GM19328 (cell line): ENCODE data around the gene CLEC16A.

ENCODE experiments used
- ATAC-seq: cut with Tn5 transposase; IDR thresholded peaks from one replicate; pipeline ENCODE4 v1.9.1; 2021; ENCODE audit warnings: mild to moderate bottlenecking, moderate library complexity; ENCODE audit not compliant: unreplicated experiment

CLEC16A gene

DNA sequence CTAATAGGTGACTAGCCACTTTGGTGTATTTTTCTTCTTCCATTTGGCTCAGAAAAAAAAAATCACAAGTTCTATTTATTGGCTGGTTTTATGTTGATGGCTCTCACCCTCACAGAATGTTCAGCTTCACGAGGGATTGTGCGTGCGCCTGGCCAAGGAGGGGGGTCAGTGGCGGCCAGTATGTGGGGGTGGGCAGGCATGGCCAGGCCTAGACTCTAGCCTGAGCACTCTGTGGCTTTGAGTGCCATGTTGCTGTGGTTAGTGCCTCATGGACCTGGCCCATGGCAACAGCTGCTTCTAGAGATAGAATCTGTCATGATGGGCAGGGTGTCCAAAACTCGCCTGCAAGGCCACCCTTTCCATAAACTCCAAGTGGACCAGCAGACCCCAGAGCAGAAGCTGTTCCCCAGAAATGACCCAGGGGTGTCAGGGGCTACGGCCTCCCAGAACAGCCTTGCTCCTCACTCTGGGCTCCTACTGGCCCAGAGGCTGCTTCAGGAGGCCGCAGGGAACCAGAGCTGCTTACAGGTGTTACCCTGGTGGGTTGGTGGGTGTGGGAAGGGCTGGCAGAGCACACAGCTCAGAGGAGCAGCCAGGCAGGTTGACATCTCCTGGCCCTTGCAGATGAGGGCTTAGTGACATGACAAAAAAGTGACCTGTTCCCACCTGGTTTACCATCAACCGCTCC, 186.8 kb downstream of the CLEC16A start:
- ATAC-seq, result no peak

DNA sequence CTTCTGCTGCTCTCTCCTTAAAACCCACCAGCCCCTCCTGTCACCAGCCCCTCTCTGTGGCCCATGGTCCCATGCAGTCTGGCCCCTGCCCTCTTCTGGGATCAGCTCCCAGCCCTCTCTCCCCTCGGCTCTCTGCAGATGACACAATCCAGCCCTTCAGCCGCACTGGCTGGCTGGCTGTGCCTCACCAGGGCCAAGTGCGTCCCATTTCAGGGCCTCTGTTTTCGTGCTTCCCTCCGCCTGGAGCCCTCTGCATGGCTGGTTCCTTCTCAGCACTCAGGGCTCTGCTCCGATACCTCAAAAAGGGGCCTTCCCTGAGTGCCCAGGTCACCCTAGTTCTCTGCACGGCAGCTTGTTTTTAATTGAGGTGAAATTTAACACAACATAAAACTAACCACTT, 187.3 kb downstream of the CLEC16A start:
- ATAC-seq, result no peak

- ATAC-seq, result no peak
Observed at GRCh38 chr16:11133344-11133943, 189.1 kb downstream of the CLEC16A start.

DNA sequence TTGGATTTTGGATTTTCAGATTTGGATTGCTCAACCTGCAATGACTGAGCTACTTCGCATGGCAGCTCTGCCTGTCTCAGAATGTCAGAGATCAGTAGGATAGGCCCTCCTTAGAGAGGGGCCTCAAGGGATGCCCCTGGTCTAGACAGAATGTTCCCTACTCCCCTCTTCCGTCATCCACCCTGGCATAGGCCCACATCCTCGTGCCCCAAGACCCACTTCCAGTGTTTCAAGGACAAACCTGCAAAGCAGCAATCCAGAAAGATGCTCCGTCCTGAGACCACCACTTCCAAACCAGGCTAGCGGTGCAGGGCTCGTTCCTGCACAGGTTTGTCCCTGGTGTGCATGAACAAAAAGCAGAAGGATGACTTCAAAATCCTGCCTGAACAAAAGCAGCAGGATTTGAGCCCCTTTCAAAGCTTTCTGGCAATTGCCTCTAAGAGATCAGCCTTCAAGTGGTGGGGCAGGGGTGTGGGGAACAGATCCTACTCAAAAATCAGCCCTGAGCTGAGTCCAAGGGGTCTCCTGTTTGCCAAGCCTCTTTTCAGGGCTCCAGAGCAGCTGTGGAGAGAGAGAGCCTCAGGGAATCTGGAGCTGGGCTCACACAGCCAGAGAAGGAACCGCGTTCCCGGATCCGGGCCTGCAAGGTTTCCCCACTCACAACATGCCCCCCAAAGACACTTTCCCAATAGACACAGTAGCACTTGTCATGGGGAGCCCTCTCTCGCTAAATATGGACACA, 190.5 kb downstream of the CLEC16A start:
- no peak for ATAC-seq

- no peak for ATAC-seq
Observed at GRCh38 chr16:11135464-11135973, 191.2 kb downstream of the CLEC16A start.

DNA sequence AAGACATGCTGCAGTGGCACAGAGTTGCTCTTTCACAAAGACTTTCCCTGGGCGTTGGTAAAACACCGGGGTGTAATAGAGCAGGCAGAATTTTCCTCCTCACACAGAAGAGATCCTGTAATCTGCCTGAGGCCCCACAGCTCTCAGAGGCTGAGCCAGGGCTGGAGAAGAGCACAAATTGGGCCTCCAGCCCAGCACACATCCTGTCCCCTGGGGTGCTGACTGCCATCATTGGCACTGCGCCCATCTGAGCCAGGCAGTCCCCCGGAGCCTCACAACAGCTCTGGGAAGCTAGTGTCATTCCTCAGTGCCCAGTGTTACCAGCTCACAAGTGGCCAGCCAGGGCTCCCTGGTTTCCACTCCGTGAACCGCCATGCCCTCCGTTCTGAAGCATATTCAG, 192.2 kb downstream of the CLEC16A start:
- ATAC-seq, result no peak

- ATAC-seq, result no peak
Observed at GRCh38 chr16:11138022-11138768, 193.8 kb downstream of the CLEC16A start.

GRCh38 chr16:11138769-11139325, 194.5 kb downstream of the CLEC16A start:
- no peak for ATAC-seq

- ATAC-seq, result no peak
Observed at GRCh38 chr16:11139326-11140097, 195.1 kb downstream of the CLEC16A start.

GRCh38 chr16:11140098-11140375, 195.7 kb downstream of the CLEC16A start:
- ATAC-seq, result no peak

- no peak for ATAC-seq
Observed at GRCh38 chr16:11140466-11140865, 196.1 kb downstream of the CLEC16A start.

- no peak for ATAC-seq
Observed at GRCh38 chr16:11140867-11141266, 196.5 kb downstream of the CLEC16A start.

DNA sequence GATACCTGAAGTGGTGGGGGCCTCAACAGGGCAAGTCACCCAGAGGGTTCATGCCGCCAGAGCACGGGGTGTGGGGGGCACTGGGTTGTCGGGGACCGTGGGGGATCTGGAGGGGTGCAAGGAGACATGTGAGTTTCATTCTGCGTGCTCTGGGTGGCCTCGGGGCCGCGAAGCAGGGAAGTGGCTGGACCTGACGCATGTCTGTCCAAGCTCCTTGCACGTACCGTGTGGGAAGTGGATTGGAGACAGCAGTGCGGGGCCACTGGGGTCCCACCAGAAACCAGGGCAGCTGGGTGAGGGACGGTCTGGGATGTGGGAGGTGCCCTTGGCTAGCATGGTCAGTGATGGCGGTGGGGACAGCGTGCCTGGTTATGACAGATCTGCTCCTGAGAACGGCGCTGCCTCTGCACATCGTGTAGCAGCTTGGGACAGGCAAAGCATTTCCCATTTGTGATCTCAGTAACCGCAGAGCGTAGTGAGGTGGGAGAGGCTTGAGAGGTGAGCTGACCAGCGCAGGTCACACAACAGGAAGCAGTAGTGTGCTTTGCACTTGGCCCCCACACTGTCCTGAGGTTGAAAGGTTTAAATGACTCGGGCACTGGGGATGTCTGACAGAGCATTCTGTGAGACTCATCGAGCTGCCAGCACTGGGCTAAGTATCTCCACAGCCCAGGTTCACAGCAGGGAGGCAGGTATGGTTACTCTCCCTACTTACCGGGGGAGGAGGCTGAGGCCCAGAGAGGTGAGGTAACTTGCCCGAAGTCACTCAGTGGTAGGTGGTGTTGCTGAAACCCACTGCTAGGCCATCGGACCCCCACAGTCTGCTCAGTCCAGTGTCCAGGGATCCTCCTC, 197.3 kb downstream of the CLEC16A start:
- ATAC-seq, result no peak

GRCh38 chr16:11142261-11142630, 197.9 kb downstream of the CLEC16A start:
- no peak for ATAC-seq

- no peak for ATAC-seq
Observed at GRCh38 chr16:11142951-11143350, 198.6 kb downstream of the CLEC16A start.

DNA sequence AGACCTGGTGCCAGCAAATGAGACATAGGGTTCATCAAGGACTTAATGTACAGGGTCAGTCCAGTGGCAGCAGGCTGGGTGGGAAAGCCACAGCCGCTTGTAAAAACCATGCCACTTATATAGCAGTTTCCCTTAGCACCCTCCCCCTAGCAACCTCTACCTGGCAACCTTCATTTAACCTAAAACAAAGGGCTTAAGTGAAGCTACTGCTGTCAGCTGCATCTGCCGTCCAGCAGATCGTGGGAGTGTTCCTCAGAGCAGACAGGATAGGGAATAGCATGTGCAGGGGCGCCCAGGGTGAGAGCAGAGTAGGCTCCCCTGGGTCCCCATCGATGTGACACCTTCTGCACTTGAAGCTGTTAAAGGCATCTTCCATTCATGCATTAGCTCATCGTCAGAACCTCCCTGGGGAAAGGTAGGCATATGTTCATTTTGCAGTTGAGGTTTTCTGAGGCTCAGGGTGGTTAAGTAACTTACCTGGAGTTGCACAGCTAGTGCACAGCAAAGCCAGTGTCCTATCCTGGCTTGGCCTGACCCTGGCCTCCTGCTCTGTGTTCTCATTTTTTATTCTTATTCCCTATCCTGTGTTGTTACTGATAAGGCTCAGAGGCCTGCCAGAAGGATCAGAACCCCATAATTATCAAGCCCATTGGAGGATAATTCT, 199.1 kb downstream of the CLEC16A start:
- no peak for ATAC-seq

GRCh38 chr16:11144122-11144521, 199.8 kb downstream of the CLEC16A start:
- ATAC-seq, result no peak

- ATAC-seq, result no peak
Observed at GRCh38 chr16:11145173-11145818, 200.9 kb downstream of the CLEC16A start.
